Panc1 (cell line): ENCODE data around the gene MRPL39.

Source experiments
- CTCF ChIP-seq: fragments of 450-650 bp; IDR thresholded peaks from 2 replicates; pipeline ENCODE4 v1.5.1; 2017; ENCODE audit warnings: mild to moderate bottlenecking
- POLR2AphosphoS5 ChIP-seq: IDR thresholded peaks from 2 replicates; pipeline ENCODE4 v1.6.1; 2012; ENCODE audit warnings: mild to moderate bottlenecking, low read depth, low read length, moderate library complexity
- REST ChIP-seq, 2 experiments: IDR thresholded peaks; 2 replicates each; pipeline ENCODE4 v1.6.1; 2011 to 2012; ENCODE audit warnings: low read depth in 2 of 2, control low read depth in 1 of 2, low read length in 1 of 2, mild to moderate bottlenecking in 1 of 2, moderate library complexity in 1 of 2; ENCODE audit not compliant: insufficient read depth in 1 of 2
- TCF7L2 ChIP-seq: IDR thresholded peaks from 2 replicates; pipeline ENCODE4 v1.6.1; 2011; ENCODE audit warnings: mild to moderate bottlenecking, low read depth, low read length, inconsistent platforms

- TF ChIP-seq CTCF (no peak), POLR2AphosphoS5 (no peak), REST (IDR thresholded peaks at IDR 0.05; ENCODE audit: insufficient read depth in 1 of 2, low read depth in 2 of 2, low read length in 1 of 2) (no peak), TCF7L2 (no peak)
These were observed 51.8 kb downstream of the MRPL39 start for GRCh38 chr21:25555492-25555891.
